ENCODE measurements around the gene ARHGAP22.

The ARHGAP22 gene

GRCh38 chr10:48464871-48465736 lies 139.8 kb downstream of the ARHGAP22 start:
- H3K4me2 ChIP-seq (ENCODE audit: low read depth, low read length) = no peak overlapping the region
- TF ChIP-seq EZH2 (optimal IDR thresholded peaks at IDR 0.05; ENCODE audit: low read depth, low read length) (no peak), EZH2phosphoT487 (IDR thresholded peaks at IDR 0.05; ENCODE audit: low read length) (no peak), CTCF (IDR thresholded peaks at IDR 0.05; ENCODE audit: low read length) (no peak)
- no peak for DNase-seq
- H3K36me3 ChIP-seq (replicated peaks; ENCODE audit: insufficient read depth, low read length) = no peaks in the 10 kb centered on the region
- H3K9ac ChIP-seq (ENCODE audit: low read length) = no peak overlapping the region
- H3K9me3 ChIP-seq (replicated peaks; ENCODE audit: insufficient read depth, low read length) = no peaks in the 10 kb centered on the region
- H3K4me1 ChIP-seq (ENCODE audit: low read length) = no peaks in the 10 kb centered on the region
- H3K9me2 ChIP-seq (replicated peaks; ENCODE audit: insufficient read depth, low read length) = no peaks in the 10 kb centered on the region
- no peaks in the 10 kb centered on the region for H4K20me1 ChIP-seq (ENCODE audit: insufficient read depth, low read length)
- no peaks in the 10 kb centered on the region for H3F3A ChIP-seq (ENCODE audit: insufficient read depth, low read length)
- no peaks in the 10 kb centered on the region for H3K27me3 ChIP-seq (replicated peaks; ENCODE audit: insufficient read depth, low read length)
- H2AFZ ChIP-seq (ENCODE audit: low read length) = no peak overlapping the region
- no peak overlapping the region for H3K27ac ChIP-seq (ENCODE audit: low read length)
- no peaks in the 10 kb centered on the region for H3K79me2 ChIP-seq (ENCODE audit: low read length)
- H3K4me3 ChIP-seq (ENCODE audit: low read length) = no peak overlapping the region

GRCh38 chr10:48464121-48464870 lies 140.6 kb downstream of the ARHGAP22 start:
- no peak overlapping the region for H3K9ac ChIP-seq (ENCODE audit: low read length)
- H4K20me1 ChIP-seq (ENCODE audit: insufficient read depth, low read length) = no peaks in the 10 kb centered on the region
- H3F3A ChIP-seq (ENCODE audit: insufficient read depth, low read length) = no peaks in the 10 kb centered on the region
- H3K9me3 ChIP-seq (replicated peaks; ENCODE audit: insufficient read depth, low read length) = no peaks in the 10 kb centered on the region
- H3K4me2 ChIP-seq (ENCODE audit: low read depth, low read length) = no peak overlapping the region
- no peak overlapping the region for H2AFZ ChIP-seq (ENCODE audit: low read length)
- H3K4me1 ChIP-seq (ENCODE audit: low read length) = no peaks in the 10 kb centered on the region
- no peaks in the 10 kb centered on the region for H3K79me2 ChIP-seq (ENCODE audit: low read length)
- H3K9me2 ChIP-seq (replicated peaks; ENCODE audit: insufficient read depth, low read length) = no peaks in the 10 kb centered on the region
- TF ChIP-seq EZH2 (optimal IDR thresholded peaks at IDR 0.05; ENCODE audit: low read depth, low read length) (no peak), CTCF (IDR thresholded peaks at IDR 0.05; ENCODE audit: low read length) (no peak), EZH2phosphoT487 (IDR thresholded peaks at IDR 0.05; ENCODE audit: low read length) (no peak)
- H3K36me3 ChIP-seq (replicated peaks; ENCODE audit: insufficient read depth, low read length) = no peaks in the 10 kb centered on the region
- no peak for DNase-seq
- no peak overlapping the region for H3K4me3 ChIP-seq (ENCODE audit: low read length)
- H3K27me3 ChIP-seq (replicated peaks; ENCODE audit: insufficient read depth, low read length) = no peaks in the 10 kb centered on the region
- H3K27ac ChIP-seq (ENCODE audit: low read length) = no peak overlapping the region

GRCh38 chr10:48463318-48464003 lies 141.4 kb downstream of the ARHGAP22 start:
- Histone ChIP-seq H3K9me2 (replicated peaks; ENCODE audit: insufficient read depth, low read length) (no peaks in the 10 kb centered on the region), H3K79me2 (ENCODE audit: low read length) (no peaks in the 10 kb centered on the region), H3K4me3 (ENCODE audit: low read length) (no peak overlapping the region), H3K4me2 (ENCODE audit: low read depth, low read length) (no peak overlapping the region), H2AFZ (ENCODE audit: low read length) (no peak overlapping the region), H3K9me3 (replicated peaks; ENCODE audit: insufficient read depth, low read length) (no peaks in the 10 kb centered on the region), H3K27ac (ENCODE audit: low read length) (no peak overlapping the region), H3K27me3 (replicated peaks; ENCODE audit: insufficient read depth, low read length) (no peaks in the 10 kb centered on the region), H4K20me1 (ENCODE audit: insufficient read depth, low read length) (no peaks in the 10 kb centered on the region), H3K36me3 (replicated peaks; ENCODE audit: insufficient read depth, low read length) (no peaks in the 10 kb centered on the region), H3K4me1 (ENCODE audit: low read length) (no peaks in the 10 kb centered on the region), H3F3A (ENCODE audit: insufficient read depth, low read length) (no peaks in the 10 kb centered on the region), H3K9ac (ENCODE audit: low read length) (no peak overlapping the region)
- no peak for DNase-seq
- TF ChIP-seq CTCF (IDR thresholded peaks at IDR 0.05; ENCODE audit: low read length) (no peak), EZH2 (optimal IDR thresholded peaks at IDR 0.05; ENCODE audit: low read depth, low read length) (no peak), EZH2phosphoT487 (IDR thresholded peaks at IDR 0.05; ENCODE audit: low read length) (no peak)

All from MM.1S (cell line).